Aorta (tissue), 4 donors: ENCODE results near the gene CTSD. TPM values are rescaled to one million over a fixed set of nuclear protein-coding genes. Genes with fewer than 3 reads are reported as not detected.

Source experiments
- polyA plus RNA-seq, 2 donors: library from polyadenylated mRNA; stranded (reverse); fragments of 200-250 nt; gene quantifications; one replicate each; pipeline ENCODE4 v1.2.3, GENCODE V29; 2013
- total RNA-seq, 2 donors: library from RNA; stranded (reverse); fragmentation: NEBNext Ultra II Directional; extraction: Animal tissue kit (Norgen Biotek cat#: 25700); gene quantifications; one replicate each; pipeline ENCODE4 v1.2.1, GENCODE V29; 2021
- donor health status: healthy with polysubstance abuse.
- donor health status: Bipolar disorder and iron deficiency.
- donor health status: DM: no; HTN: no; CAD: no.
- donor health status: DM: yes; HTN: yes; CAD: no.

CTSD gene
- total and polyA plus RNA-seq, 4 donors = 473 to 646 (median 577) TPM

Other genes starting within 250 kb of the CTSD start
- gene DUSP8, start 191.7 kb downstream of the CTSD start, total RNA-seq = 10 to 100 TPM in 1 of 2 donors, 1 to 10 TPM in 1; 9.4 to 39.3 TPM
- 1 to 10 TPM; 2.3 to 6.5 TPM for gene DUSP8, start 191.7 kb downstream of the CTSD start, polyA plus RNA-seq
- not detected for gene KRTAP5-1, start 178.6 kb downstream of the CTSD start, total RNA-seq
- gene KRTAP5-1, start 178.6 kb downstream of the CTSD start, polyA plus RNA-seq = not detected
- not detected for gene KRTAP5-2, start 165.6 kb downstream of the CTSD start, total RNA-seq
- not detected for gene KRTAP5-2, start 165.6 kb downstream of the CTSD start, polyA plus RNA-seq
- not detected for gene KRTAP5-3, start 155.5 kb downstream of the CTSD start, total RNA-seq
- not detected for gene KRTAP5-3, start 155.5 kb downstream of the CTSD start, polyA plus RNA-seq
- gene KRTAP5-4, start 141.8 kb downstream of the CTSD start, total RNA-seq = not detected
- gene KRTAP5-4, start 141.8 kb downstream of the CTSD start, polyA plus RNA-seq = not detected
- not detected for gene KRTAP5-5, start 134.2 kb downstream of the CTSD start, total RNA-seq
- not detected for gene KRTAP5-5, start 134.2 kb downstream of the CTSD start, polyA plus RNA-seq
- not detected for gene KRTAP5-6, start 66.7 kb downstream of the CTSD start, total RNA-seq
- gene KRTAP5-6, start 66.7 kb downstream of the CTSD start, polyA plus RNA-seq = not detected
- 10 to 100 TPM; 10.7 to 15.0 TPM for gene IFITM10, start 13.3 kb downstream of the CTSD start, total RNA-seq
- 10 to 100 TPM in 1 of 2 donors, 1 to 10 TPM in 1; 1.9 to 47.7 TPM for gene IFITM10, start 13.3 kb downstream of the CTSD start, polyA plus RNA-seq
- under 1 TPM; 0.19 to 0.75 TPM for gene SYT8, start 71.1 kb upstream of the CTSD start, total RNA-seq
- gene SYT8, start 71.1 kb upstream of the CTSD start, polyA plus RNA-seq = 10 to 100 TPM in 1 of 2 donors, 1 to 10 TPM in 1; 6.4 to 14.3 TPM
- gene TNNI2, start 75.1 kb upstream of the CTSD start, total RNA-seq = 1 to 10 TPM in 1 of 2 donors, under 1 TPM in 1; 0.81 to 2.2 TPM
- under 1 TPM; 0.75 to 0.82 TPM for gene TNNI2, start 75.1 kb upstream of the CTSD start, polyA plus RNA-seq
- gene LSP1, start 89.2 kb upstream of the CTSD start, total RNA-seq = 100 to 1,000 TPM in 1 of 2 donors, 10 to 100 TPM in 1; 45.2 to 128 TPM
- gene LSP1, start 89.2 kb upstream of the CTSD start, polyA plus RNA-seq = 10 to 100 TPM; 12.0 to 40.4 TPM
- gene PRR33, start 128.0 kb upstream of the CTSD start, total RNA-seq = not detected
- gene PRR33, start 128.0 kb upstream of the CTSD start, polyA plus RNA-seq = not detected
- 10 to 100 TPM in 1 of 2 donors, 1 to 10 TPM in 1; 8.8 to 54.3 TPM for gene TNNT3, start 155.8 kb upstream of the CTSD start, total RNA-seq
- 1 to 10 TPM; 3.4 to 3.9 TPM for gene TNNT3, start 155.8 kb upstream of the CTSD start, polyA plus RNA-seq
- gene MRPL23, start 183.4 kb upstream of the CTSD start, total RNA-seq = 10 to 100 TPM; 23.4 to 43.9 TPM
- gene MRPL23, start 183.4 kb upstream of the CTSD start, polyA plus RNA-seq = 100 to 1,000 TPM in 1 of 2 donors, 10 to 100 TPM in 1; 82.3 to 143 TPM
- 1,000 to 10,000 TPM in 1 of 2 donors, 100 to 1,000 TPM in 1; 318 to 1,787 TPM for gene H19, start 233.9 kb upstream of the CTSD start, total RNA-seq
- 10 to 100 TPM in 1 of 2 donors, 1 to 10 TPM in 1; 4.5 to 18.0 TPM for gene H19, start 233.9 kb upstream of the CTSD start, polyA plus RNA-seq